D721Med (cell line): ENCODE measurements around the gene LMO2.
A peak's percentile ranks its signal among the peaks of the same experiment; 100 is the strongest.

Experiments
- DNase-seq: peaks from one replicate; pipeline ENCODE4 v3.0.0; 2011; ENCODE audit warnings: low spot score; ENCODE audit not compliant: insufficient read length
- FAIRE-seq: peaks from 2 replicates; lab custom pipeline; 2011; peaks lifted over from hg19 to GRCh38; lab: Jason Lieb, UNC
- TF ChIP-seq, protein P1 (sequence below): IDR thresholded peaks from 2 replicates; pipeline ENCODE4 v1.5.1; 2012; ENCODE audit warnings: mild to moderate bottlenecking, control low read depth; ENCODE audit not compliant: insufficient read depth; ENCODE audit errors: missing control alignments

The LMO2 gene

DNA sequence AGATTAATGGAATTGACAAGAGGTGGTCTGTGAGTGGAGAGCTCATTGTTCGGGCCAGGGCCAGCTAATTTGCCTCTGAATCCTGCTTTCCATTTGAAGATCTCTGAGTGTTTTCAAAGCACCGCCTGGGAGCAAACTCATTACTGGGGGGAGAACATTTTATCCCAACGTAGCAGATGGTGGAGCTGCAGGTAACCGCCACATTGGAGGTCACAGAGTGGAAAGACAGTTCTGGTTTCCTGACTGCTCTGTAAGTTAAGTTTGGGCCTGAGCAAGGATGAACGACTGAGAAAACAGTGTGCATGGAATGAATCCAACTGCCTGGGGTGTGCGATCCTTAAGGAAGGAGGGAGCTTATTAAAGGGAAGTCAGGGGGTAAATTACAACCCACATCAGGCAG lies 30.5 kb downstream of the LMO2 start:
- TF ChIP-seq, protein P1, sequence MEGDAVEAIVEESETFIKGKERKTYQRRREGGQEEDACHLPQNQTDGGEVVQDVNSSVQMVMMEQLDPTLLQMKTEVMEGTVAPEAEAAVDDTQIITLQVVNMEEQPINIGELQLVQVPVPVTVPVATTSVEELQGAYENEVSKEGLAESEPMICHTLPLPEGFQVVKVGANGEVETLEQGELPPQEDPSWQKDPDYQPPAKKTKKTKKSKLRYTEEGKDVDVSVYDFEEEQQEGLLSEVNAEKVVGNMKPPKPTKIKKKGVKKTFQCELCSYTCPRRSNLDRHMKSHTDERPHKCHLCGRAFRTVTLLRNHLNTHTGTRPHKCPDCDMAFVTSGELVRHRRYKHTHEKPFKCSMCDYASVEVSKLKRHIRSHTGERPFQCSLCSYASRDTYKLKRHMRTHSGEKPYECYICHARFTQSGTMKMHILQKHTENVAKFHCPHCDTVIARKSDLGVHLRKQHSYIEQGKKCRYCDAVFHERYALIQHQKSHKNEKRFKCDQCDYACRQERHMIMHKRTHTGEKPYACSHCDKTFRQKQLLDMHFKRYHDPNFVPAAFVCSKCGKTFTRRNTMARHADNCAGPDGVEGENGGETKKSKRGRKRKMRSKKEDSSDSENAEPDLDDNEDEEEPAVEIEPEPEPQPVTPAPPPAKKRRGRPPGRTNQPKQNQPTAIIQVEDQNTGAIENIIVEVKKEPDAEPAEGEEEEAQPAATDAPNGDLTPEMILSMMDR: no peak
- DNase-seq: no peak
- no peak for FAIRE-seq

- FAIRE-seq: no peak
- TF ChIP-seq, protein P1: no peak
- no peak for DNase-seq
These were observed 30.9 kb downstream of the LMO2 start for GRCh38 chr11:33860926-33861325.

DNA sequence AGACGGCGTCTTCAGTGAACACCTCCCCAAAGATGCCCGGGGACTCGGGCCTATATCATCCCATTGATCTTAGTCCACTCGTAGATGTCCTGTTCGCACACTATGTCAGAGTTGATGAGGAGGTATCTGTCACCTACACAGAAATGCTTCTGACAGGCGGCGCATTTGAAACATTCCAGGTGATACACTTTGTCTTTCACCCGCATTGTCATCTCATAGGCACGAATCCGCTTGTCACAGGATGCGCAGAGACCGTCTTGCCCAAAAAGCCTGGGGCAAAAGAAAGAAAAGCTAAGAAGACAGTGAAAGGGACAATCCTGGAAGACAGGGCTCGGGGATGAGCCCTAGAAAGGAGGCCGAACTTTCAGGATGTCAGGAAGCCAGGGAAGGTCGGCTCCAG lies 32.6 kb downstream of the LMO2 start:
- no peak for DNase-seq

DNA sequence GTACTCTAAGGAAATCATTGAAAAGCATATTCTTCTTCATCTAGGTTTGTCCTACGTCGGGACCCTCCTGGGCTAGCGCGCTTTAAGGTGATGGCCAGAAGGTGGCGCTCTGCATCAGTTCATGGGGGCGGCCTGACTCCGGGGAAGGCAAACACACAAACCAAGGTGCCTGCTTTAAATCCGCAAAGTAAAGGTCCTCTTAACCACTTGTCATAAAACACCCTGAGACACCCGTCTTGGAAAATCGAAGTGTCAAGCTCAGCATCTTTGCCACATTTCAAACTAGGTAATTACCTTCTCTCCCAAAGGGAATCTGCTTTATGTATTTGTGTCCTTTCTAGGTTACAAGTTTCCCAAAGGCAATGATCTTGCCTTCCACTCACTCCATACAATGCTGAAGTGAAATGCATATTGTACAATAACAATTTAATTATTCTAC lies 33.9 kb downstream of the LMO2 start:
- DNase-seq (no peak), FAIRE-seq (no peak)
- TF ChIP-seq, protein P1: peak; percentile 99

More for the DNA sequence above, 32.6 kb downstream of the LMO2 start:
- TF ChIP-seq, protein P1: no peak
- FAIRE-seq: no peak

- no peak for FAIRE-seq
- no peak for DNase-seq
- TF ChIP-seq, protein P1: no peak
These were observed 36.4 kb downstream of the LMO2 start for GRCh38 chr11:33855500-33855899.

DNA sequence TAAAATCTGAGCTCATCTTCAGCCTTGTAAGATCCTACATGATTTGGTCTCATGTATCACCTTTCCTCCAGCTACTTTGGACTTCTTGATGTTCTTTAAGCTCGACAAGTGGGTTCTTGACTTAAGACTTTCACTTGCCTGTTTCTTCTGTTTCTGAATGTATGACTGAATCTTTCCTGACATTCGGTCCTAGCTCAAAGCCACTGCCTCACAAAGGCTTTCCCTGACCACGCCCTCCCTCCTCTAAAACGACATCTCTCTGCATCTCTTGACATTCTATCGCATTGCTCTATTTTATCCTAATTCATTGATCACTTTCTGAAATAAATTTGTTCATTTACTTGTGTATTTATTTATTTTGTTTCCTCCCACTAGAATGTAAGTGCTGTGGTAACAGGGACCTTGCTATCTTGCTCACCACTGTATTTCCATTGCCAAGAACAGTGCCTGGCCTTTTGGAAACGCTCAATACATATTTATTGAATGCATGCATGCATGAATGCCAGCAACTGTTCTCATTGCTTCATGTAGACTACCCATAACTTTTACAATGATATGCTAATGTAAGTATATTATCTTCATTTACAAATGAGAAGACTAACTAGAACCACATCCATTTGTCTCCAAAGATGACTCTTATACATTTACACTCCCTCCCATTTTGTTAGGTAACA lies 43.0 kb downstream of the LMO2 start:
- no peak for FAIRE-seq
- no peak for DNase-seq

DNA sequence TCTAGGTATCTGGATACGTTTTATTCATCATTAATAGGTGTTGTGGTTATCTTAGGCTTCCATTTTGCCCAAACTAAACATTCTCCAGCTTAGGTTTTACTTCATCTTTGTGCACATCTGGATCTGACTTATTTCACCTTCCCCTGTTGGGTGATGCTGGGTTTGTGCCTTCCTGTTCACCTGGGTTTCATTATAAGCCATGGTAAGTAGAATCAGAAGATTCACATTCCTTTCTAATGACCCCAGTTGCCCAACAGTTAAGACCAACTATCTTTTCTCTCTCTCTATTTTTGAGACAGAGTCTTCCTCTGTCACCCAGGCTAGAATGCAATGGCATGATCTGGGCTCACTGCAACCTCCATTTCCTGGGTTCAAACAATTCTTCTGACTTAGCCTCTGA lies 44.6 kb downstream of the LMO2 start:
- FAIRE-seq: no peak
- DNase-seq: no peak
- TF ChIP-seq, protein P1: no peak

More for the DNA sequence above, 43.0 kb downstream of the LMO2 start:
- TF ChIP-seq, protein P1: no peak
